Amniotic epithelial cell (primary cell): ENCODE measurements around the gene ATRIP.
"Not testable (repeated sequence)": the region's sequence is repeated elsewhere in the genome, so short reads cannot be mapped to it uniquely, and the experiment has no call there.

ENCODE experiments used
- DNase-seq: peaks from one replicate; pipeline ENCODE4 v3.0.0-alpha.2; 2010; ENCODE audit warnings: low read depth

ATRIP gene

DNA sequence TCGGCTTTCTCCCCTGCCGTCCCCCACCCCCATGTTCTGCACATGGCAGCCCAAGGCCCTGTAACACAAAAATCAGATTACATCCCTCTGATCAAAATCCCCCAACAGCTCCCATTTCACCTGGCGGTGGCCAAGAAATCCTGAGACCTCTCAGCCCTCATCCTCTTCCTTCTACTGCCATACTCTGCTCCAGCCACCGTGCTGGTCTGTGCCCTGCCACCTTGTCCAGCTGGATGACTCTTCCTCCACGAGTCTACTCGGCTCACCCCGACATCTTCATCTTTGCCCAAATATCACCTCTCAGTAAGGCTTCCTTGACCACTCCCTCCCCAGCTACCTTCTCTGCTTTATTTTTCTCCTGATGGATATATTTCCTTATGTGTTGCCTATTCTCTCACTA is 9.7 kb upstream of the ATRIP start:
- no peak for DNase-seq

DNA sequence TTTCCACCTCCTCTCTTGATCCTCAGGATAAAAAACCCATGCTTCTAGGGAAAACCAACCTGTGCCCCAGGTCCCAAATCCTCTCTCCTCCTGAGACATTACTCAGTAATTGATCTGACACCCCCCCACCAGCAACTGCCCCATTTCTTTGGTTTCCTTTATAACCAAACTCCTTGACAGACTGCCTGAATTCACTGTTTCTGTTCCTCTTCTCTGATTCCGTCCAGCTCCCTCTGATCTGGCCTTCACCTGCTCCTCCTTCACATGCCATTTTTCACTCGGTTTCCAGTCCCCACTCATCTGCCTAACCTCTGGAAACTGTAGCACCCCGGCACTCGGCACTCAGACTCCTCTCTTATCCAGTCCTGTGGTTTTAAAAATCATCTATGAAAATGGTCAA is 8.7 kb upstream of the ATRIP start:
- DNase-seq, result no peak

- peak; percentile 93 for DNase-seq
These were observed 6.5 kb upstream of the ATRIP start, which contains the start of the genes CCDC51 and TMA7 for GRCh38 chr3:48439820-48440589. CCDC51 (minus strand) TSS chr3:48440119; CDS start chr3:48435128, 4,991 bp downstream. TMA7 (plus strand) TSS chr3:48440257; CDS start chr3:48440297, 40 bp downstream.

GRCh38 chr3:48440590-48440958 is 6.0 kb upstream of the ATRIP start:
- DNase-seq, result no peak

- DNase-seq, result no peak
These were observed 4.6 kb upstream of the ATRIP start for GRCh38 chr3:48441940-48442339.

DNA sequence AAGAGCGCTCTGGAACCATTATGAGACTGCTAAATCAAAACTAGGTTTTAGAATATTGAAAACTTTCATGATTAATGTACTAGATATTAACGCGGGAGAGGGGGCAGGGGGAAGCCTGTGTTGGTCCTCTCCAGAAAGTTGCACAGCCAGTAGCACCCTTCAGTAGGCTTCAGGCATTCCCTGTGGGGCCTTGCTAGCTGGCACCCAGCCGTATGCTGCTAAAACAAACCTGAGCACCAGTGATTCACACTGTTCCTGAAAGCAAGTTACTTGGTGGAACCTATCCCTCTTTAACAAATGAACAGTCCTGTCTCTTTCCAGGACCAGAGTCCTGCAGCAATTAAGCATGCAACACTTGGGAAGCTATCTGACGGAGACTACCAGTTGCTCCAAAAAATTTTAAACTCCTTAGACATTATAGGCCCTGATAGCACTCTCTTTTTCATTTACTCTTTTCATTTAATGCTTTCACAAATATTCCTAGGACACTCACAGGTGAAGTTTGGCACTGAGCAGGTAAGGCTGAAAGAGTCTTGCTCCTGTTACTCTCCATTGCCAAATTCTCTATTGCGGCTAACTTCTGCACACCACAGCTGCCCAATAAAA is 1.2 kb upstream of the ATRIP start:
- no peak for DNase-seq

- no peak for DNase-seq
These were observed 503 bp upstream of the ATRIP start for GRCh38 chr3:48446043-48446424.

DNA sequence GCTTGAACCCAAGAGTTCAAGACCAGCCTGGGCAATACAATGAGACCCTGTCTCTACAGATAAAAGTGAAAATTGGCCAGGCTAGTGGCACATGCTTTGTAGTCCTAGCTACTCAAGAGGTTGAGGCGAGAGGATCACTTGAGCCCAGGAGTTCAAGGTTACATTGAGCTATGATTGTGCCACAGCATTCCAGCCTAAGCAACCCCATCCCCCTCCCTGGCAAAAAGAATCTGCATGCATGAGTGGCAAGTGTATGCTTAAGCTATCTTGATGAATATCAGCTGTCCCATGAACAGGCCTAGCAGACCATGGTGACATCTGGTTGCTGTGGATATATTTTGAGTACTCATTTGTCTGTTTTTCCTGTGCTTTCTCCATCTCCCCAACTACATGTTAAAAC is 4.7 kb downstream of the ATRIP start:
- no peak for DNase-seq

DNA sequence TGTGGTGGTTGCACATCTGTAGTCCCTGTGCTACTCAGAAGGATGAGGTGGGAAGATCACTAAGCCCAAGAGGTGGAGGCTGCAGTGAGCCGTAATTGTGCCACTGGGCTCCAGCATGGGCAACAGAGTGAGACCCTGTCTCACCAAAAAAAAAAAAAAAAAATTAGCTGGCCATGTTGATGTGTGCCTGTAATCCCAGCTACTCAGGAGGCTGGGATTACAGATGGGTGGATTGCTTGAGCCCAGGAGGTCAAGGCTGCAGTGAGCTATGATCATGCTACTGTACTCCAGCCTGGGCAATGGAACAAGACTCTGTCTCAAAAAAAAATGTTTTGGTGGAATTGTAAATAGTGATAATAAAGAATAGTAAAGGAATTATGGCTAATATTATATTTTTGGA is 9.9 kb downstream of the ATRIP start:
- DNase-seq, result no peak

DNA sequence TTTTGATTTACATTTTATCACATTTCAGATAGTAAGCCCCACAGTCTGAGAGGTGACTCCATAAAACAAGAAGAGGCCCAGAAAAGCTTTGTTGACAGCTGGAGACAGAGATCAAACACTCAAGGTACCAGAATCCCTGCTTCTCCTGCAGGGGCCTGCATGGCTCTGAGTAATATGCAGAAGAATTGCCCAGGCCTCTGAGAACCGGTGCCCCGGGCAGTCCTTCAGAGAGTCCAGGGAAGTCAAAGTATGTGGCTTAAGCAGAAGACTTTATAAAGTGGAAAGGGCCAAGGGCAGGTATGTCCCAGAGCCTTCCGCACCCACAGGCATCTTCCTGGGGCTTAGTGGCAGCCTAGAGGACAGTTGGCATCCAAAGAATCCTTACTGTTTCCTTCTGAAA is 12.8 kb downstream of the ATRIP start:
- no peak for DNase-seq

GRCh38 chr3:48459773-48460516 is 13.4 kb downstream of the ATRIP start:
- no peak for DNase-seq

DNA sequence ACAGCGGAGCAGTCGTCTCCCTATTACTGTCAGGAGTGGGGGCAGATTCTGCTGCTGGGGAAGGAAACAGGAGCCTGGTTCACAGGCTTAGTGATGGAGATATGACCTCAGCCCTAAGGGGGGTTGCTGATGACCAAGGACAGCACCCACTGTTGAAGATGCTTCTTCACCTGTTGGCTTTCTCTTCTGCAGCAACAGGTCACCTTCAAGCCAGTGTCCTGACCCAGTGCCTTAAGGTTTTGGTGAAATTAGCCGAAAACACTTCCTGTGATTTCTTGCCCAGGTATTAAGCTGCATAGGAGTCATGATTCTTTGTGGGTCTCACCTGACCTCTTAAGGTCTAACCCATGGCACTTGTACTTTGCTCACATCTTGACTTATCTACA is 14.0 kb downstream of the ATRIP start:
- no peak for DNase-seq

DNA sequence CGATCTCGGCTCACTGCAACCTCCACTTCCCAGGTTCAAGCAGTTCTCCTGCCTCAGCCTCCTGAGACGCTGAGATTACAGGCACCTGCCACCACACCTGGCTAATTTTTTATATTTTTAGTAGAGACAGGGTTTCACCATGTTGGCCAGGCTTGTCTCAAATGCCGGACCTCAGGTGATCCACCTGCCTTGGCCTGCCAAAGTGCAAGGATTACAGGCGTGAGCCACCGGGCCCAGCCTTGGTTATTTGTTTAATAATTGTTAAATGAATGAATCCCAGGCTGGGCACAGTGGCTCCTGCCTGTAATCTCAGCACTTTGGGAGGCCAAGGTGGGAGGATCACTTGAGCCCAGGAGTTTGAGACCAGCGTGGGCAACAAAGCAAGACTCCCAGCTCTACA is 15.2 kb downstream of the ATRIP start:
- not testable (repeated sequence) for DNase-seq

DNA sequence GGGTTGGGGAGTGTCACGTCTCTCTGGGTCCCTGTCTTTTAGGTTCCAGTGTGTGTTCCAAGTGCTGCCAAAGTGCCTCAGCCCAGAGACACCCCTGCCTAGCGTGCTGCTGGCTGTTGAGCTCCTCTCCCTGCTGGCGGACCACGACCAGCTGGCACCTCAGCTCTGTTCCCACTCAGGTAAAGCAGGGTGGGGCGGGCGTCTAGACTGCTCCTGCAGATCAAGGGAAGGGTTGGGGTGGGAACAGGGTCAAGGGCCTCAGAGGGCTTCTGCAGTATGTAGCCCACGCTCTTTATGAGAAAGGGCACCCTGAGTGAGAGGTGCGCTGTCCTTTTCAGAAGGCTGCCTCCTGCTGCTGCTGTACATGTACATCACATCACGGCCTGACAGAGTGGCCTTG is 17.2 kb downstream of the ATRIP start:
- no peak for DNase-seq

- DNase-seq, result no peak
These were observed 18.2 kb downstream of the ATRIP start for GRCh38 chr3:48464713-48465221.

DNA sequence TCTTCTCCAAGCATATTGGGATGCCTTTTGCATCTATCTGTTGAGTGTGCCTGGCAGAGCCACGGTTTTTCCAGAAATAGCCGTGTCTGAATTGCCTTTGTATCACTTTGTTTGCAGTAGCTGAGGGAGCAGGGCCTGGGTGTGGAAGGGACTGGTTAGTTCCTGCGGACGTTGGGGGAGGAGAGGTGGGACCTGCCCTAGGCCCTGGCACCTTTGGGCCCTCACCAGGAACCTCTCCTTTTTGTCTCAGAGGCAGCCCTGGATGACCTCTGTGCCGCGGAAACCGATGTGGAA is 18.6 kb downstream of the ATRIP start:
- no peak for DNase-seq

DNA sequence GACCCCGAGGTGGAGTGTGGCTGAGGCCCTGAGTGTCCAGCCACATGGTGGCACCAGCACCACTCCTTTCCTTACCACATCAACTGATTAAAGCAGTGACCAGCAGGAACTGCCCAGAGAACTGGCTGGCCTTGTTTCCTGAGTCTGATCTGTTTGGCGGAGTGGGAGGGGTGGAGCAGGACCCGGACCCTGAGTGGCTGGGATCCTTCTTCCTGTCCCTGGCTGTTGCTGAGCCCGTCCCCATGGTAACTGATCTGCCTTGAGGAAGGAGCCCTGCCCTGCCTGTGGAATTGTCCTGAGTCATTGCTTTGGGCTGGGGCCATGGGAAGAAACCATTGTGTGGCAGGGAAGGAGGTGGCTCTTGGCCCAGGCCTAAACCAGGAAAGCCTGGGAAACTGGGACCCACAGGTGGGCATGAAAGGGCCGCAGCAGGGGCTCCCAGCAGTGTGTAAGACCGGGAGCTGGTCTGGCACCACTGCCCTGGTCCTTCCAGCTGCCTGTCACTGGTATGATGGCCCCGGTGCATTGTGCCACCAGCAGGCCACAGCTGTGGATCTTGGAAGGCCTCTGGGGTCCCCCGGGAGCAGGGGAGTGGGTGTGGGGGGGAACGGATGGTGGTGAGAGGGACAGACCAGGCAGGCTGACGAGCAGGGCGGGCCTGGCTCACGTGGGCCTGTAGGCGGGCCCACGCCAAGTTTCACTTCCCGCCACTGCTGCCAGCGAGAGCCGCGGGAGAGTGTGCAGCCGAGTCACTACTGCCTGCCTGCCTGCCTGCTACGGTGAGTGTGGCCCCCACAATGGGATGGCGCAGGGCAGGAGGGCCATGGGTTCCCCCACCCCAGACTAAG is 19.2 kb downstream of the ATRIP start:
- DNase-seq, result peak; percentile 99

DNA sequence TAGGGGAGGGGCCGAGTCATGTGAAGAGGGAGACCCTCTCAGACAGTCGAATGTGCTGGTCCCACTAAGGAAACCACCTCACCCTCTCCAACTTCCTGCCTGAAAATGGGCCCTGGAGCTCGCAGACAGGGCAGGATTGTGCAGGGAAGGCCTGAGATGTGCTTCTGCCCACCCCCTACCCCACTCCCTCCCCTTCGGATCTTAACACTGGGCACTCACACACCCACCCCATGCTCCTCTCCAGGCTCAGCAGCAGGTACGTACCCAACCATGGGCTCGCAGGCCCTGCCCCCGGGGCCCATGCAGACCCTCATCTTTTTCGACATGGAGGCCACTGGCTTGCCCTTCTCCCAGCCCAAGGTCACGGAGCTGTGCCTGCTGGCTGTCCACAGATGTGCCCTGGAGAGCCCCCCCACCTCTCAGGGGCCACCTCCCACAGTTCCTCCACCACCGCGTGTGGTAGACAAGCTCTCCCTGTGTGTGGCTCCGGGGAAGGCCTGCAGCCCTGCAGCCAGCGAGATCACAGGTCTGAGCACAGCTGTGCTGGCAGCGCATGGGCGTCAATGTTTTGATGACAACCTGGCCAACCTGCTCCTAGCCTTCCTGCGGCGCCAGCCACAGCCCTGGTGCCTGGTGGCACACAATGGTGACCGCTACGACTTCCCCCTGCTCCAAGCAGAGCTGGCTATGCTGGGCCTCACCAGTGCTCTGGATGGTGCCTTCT is 20.0 kb downstream of the ATRIP start:
- no peak for DNase-seq

DNA sequence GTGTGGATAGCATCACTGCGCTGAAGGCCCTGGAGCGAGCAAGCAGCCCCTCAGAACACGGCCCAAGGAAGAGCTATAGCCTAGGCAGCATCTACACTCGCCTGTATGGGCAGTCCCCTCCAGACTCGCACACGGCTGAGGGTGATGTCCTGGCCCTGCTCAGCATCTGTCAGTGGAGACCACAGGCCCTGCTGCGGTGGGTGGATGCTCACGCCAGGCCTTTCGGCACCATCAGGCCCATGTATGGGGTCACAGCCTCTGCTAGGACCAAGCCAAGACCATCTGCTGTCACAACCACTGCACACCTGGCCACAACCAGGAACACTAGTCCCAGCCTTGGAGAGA is 20.5 kb downstream of the ATRIP start:
- no peak for DNase-seq

GRCh38 chr3:48467473-48468267 is 21.1 kb downstream of the ATRIP start:
- DNase-seq, result no peak

GRCh38 chr3:48468329-48468731 is 21.8 kb downstream of the ATRIP start:
- DNase-seq, result no peak
